Bronchial epithelial cell (primary cell): Measurements from ENCODE around the gene LIX1L. TPM values are rescaled to one million over a fixed set of nuclear protein-coding genes. Genes with fewer than 3 reads are reported as not detected.

Source experiments
- DNase-seq: peaks from one replicate; pipeline ENCODE4 v3.0.0-alpha.2; 2010; ENCODE audit warnings: low read depth
- FAIRE-seq: peaks from 2 replicates; lab custom pipeline; 2011; peaks lifted over from hg19 to GRCh38; lab: Jason Lieb, UNC
- H3K27me3 ChIP-seq: 2 replicates; pipeline ENCODE4 v1.5.1; 2011; ENCODE audit warnings: low read length; ENCODE audit not compliant: control insufficient read depth, insufficient read depth
- H3K36me3 ChIP-seq: 2 replicates; pipeline ENCODE4 v1.5.1; 2011; ENCODE audit warnings: low read length; ENCODE audit not compliant: control insufficient read depth, insufficient read depth
- H3K4me3 ChIP-seq: 2 replicates; pipeline ENCODE4 v1.5.1; 2011; ENCODE audit warnings: mild to moderate bottlenecking, low read depth, low read length, control low read depth
- total RNA-seq: library from RNA; depleted of rRNA; stranded (reverse); fragments of >200 nt; gene quantifications from 2 replicates; pipeline ENCODE4 v1.2.1, GENCODE V29; 2014
- TF ChIP-seq, protein P1 (sequence below): IDR thresholded peaks from 2 replicates; pipeline ENCODE4 v1.5.1; 2011; ENCODE audit warnings: mild to moderate bottlenecking, moderate library complexity, low read length, control low read depth, inconsistent platforms; ENCODE audit not compliant: insufficient read depth, severe bottlenecking

LIX1L gene
- total RNA-seq, 1 donor from 2014 or later, result 3.4 TPM

DNA sequence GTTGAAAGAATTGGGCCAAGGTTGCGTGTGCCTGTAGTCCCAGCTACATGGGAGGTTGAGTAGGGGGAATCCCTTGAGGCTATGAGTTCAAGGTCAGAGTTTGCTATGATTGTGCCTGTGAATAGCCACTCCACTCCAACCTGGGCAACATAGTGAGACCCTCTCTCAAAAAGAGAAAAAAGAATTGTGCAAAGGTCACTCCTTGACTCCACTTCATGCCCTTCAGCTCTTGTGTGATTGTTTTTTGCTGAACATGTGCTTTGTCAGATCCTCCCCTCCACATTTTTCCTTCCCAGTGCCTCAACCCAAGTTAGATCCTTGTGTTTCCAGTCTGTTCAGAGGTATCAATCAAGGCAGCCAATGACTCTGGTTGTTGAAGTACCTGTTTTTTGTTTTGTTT lies 30.1 kb upstream of the LIX1L start:
- FAIRE-seq, result no peak
- DNase-seq, result no peak
- Histone ChIP-seq H3K36me3 (no peaks in the 10 kb centered on the region), H3K4me3 (no peak overlapping the region), H3K27me3 (no peaks in the 10 kb centered on the region)
- TF ChIP-seq, protein P1, sequence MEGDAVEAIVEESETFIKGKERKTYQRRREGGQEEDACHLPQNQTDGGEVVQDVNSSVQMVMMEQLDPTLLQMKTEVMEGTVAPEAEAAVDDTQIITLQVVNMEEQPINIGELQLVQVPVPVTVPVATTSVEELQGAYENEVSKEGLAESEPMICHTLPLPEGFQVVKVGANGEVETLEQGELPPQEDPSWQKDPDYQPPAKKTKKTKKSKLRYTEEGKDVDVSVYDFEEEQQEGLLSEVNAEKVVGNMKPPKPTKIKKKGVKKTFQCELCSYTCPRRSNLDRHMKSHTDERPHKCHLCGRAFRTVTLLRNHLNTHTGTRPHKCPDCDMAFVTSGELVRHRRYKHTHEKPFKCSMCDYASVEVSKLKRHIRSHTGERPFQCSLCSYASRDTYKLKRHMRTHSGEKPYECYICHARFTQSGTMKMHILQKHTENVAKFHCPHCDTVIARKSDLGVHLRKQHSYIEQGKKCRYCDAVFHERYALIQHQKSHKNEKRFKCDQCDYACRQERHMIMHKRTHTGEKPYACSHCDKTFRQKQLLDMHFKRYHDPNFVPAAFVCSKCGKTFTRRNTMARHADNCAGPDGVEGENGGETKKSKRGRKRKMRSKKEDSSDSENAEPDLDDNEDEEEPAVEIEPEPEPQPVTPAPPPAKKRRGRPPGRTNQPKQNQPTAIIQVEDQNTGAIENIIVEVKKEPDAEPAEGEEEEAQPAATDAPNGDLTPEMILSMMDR, result no peak

DNA sequence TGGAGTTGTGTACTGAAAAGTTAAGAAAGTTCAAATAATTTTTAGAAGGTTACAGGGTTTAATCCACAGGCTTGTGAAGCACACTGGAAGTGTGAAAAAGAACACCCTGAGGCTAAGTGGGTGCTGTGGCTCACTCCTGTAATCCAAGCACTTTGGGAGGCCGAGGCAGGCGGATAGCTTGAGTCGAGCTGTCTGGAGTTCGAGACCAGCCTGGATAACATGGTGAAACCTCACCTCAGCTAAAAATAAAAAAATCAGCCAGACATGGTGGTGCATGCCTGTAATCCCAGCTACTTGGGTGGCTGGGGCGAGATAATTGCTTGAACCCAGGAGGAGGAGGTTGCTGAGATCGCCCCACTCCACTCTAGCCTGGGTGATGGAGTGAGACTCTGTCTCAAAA lies 28.7 kb upstream of the LIX1L start:
- Histone ChIP-seq H3K27me3 (no peaks in the 10 kb centered on the region), H3K36me3 (no peaks in the 10 kb centered on the region), H3K4me3 (no peak overlapping the region)
- no peak for DNase-seq
- TF ChIP-seq, protein P1, result no peak
- no peak for FAIRE-seq

DNA sequence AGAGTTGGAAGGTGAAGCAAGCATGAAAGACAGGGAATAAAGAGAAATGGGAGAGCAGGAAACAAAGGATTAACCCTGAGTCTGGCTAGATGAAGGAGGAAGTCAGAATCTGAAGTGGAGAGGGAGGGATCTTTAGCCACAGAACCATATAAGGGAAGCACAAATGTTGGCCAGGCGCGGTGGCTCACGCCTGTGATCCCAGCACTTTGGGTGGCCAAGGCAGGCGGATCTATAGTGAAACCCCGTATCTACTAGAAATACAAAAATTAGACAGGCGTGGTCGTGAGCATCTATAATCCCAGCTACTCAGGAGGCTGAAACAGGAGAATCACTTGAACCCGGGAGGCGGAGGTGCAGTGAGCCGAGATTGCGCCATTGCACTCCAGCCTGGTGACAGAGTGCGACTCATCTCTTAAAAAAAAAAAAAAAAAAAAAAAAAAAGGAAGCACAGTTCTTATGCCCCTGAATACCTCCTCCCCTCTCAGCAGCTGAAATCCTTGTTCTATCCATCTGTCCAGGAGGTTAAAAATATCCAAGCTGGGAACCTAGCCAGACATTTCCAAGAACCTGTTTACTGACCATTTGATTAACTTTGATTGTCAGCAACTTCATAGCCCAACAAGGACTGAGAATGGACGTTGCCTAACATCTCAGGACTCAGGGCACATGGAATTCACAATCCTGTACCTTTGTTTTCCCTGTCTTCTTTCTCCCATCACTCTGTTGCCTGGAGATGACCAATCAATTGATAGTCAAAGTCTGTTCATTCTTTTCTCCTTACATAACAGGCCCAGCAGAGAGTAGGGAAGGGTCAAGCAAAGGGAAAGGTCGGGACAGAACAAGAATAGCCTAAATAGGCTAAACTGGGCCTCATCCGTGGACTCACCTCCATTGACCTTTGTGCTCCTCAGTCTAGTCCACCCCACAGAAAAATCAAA lies 28.0 kb upstream of the LIX1L start:
- FAIRE-seq (no peak), DNase-seq (peak; percentile 77)
- TF ChIP-seq, protein P1, result no peak
- no peaks in the 10 kb centered on the region for H3K27me3 ChIP-seq
- H3K36me3 ChIP-seq, result no peaks in the 10 kb centered on the region
- H3K4me3 ChIP-seq, result no peak overlapping the region

DNA sequence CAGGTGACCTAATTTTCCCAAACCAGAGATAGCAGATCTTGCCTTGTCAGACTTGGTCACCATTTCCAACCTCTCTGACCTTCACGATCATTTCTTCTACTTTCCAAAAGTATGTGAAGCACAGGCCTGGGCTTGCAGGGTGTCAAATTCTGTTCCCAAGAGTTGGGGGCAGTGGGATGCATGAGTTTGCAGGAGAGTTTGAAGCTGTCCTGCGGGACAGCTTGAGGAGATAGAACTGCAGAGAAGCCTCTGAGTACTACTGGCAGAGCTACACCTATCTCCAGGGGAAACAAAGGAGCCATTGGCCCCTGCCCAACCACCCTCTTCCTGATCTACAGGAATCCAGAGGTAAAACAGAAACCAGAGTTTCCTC lies 27.3 kb upstream of the LIX1L start:
- H3K27me3 ChIP-seq, result no peaks in the 10 kb centered on the region
- DNase-seq (peak; percentile 54), FAIRE-seq (no peak)
- no peaks in the 10 kb centered on the region for H3K36me3 ChIP-seq
- no peak overlapping the region for H3K4me3 ChIP-seq
- TF ChIP-seq, protein P1, result no peak

DNA sequence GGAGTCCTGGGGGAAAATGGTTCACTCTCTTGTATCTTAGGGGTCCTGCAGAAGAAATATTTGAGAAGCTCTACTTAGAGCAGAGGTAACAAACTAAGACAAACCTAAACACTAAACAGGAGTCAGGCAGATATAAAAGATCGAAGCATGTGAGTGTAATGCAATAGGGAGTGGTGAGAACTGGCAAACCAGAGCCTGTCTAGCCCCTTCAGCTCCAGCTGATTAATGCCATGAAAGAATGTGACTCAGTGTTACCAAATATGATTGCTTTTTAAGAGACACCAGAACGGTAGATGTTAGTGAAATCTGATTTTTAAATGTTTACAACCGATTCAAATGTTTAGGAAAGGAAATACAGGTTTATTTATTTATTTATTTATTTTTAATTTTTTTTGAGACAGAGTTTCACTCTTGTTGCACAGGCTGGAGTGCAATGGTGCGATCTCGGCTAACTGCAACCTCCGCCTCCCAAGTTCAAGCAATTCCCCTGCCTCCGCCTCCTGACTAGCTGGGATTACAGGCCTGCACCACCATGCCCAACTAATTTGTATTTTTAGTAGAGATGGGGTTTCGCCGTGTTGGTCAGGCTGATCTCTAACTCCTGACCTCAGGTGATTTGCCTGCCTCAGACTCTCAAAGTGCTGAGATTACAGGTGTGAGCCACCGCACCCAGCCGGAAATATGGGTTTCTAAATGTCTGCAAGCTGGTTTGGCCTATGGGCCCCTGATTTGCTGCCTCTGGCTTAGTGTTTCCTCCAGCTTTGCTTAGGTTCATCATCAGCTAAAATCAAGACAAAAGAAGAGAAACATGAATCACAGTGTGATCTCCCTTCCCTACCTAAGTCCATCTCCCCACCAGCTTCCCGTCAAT lies 26.4 kb upstream of the LIX1L start:
- DNase-seq, result peak; percentile 58
- FAIRE-seq, result no peak
- Histone ChIP-seq H3K4me3 (no peak overlapping the region), H3K27me3 (no peaks in the 10 kb centered on the region), H3K36me3 (no peaks in the 10 kb centered on the region)
- TF ChIP-seq, protein P1, result no peak
